ENCODE results near the gene PDE1A. TPM values are rescaled to one million over a fixed set of nuclear protein-coding genes. Genes with fewer than 3 reads are reported as not detected.

PDE1A gene
- total and polyA plus RNA-seq, 4 donors: 1.0 to 11.8 (median 3.6) TPM

DNA sequence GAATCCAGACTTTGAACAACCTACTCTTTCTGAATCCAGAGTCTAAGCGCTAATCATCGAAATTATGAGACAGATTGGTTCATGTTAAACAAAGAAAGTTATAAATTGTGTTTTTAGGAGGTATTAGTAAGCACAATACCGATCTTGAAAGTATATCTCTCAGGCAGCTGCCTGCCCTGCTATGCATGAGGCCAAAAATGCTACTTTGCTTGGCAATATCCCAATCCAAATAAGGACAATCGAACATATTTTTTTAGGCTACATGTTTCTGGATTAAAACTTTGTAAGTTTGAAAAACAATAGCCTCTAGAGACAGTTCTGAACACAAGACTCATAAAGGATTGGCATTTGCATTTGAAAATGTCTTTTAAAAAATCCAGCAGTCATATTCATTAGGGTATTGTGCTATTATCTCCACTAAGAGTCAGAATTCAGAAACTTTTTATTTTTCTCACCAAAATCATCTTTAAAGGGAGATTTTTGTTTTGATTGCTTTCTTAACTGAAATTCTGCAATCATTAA is 167.1 kb downstream of the PDE1A start:
- H3K36me3 ChIP-seq (ENCODE audit: control insufficient read depth in 4 of 4, insufficient read depth in 4 of 4, low read length in 4 of 4): no peaks in the 10 kb centered on the region
- H3K4me1 ChIP-seq (ENCODE audit: control insufficient read depth in 5 of 5, insufficient read depth in 5 of 5, low read length in 5 of 5): no peaks in the 10 kb centered on the region
- H3K4me3 ChIP-seq: no peak overlapping the region
- DNase-seq (no peak), ATAC-seq (ENCODE audit: insufficient read depth, low FRiP score) (no peak)
- no peaks in the 10 kb centered on the region for H3K9me3 ChIP-seq (ENCODE audit: control insufficient read depth in 4 of 4, insufficient read depth in 3 of 4, low read length in 3 of 4)
- H3K27ac ChIP-seq (ENCODE audit: low read depth in 1 of 2, low read length in 1 of 2): no peak overlapping the region
- H3K9ac ChIP-seq (ENCODE audit: insufficient read depth in 1 of 2, low read length in 2 of 2): no peak overlapping the region
- WGBS, 2 donors: 70 to 87% methylated on average over 4 of the region's 4 CpGs
- H3K27me3 ChIP-seq (ENCODE audit: control insufficient read depth in 3 of 3, insufficient read depth in 3 of 3, low read length in 2 of 3): peaks cover 0 to 3% (median 0%) of the 10 kb centered on the region in 3 donors
- TF ChIP-seq, protein P1, sequence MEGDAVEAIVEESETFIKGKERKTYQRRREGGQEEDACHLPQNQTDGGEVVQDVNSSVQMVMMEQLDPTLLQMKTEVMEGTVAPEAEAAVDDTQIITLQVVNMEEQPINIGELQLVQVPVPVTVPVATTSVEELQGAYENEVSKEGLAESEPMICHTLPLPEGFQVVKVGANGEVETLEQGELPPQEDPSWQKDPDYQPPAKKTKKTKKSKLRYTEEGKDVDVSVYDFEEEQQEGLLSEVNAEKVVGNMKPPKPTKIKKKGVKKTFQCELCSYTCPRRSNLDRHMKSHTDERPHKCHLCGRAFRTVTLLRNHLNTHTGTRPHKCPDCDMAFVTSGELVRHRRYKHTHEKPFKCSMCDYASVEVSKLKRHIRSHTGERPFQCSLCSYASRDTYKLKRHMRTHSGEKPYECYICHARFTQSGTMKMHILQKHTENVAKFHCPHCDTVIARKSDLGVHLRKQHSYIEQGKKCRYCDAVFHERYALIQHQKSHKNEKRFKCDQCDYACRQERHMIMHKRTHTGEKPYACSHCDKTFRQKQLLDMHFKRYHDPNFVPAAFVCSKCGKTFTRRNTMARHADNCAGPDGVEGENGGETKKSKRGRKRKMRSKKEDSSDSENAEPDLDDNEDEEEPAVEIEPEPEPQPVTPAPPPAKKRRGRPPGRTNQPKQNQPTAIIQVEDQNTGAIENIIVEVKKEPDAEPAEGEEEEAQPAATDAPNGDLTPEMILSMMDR (IDR thresholded peaks at IDR 0.05; ENCODE audit: control extremely low read depth, extremely low read depth): no peak

- TF ChIP-seq, protein P1 (IDR thresholded peaks at IDR 0.05; ENCODE audit: control extremely low read depth, extremely low read depth): no peak
- no peak for ATAC-seq (ENCODE audit: insufficient read depth, low FRiP score)
Observed at GRCh38 chr2:182252534-182252933, 174.3 kb downstream of the PDE1A start.

GRCh38 chr2:182248898-182249297 is 177.9 kb downstream of the PDE1A start:
- DNase-seq: no peak
- WGBS, 2 donors: 96 to 100% methylated on average over 2 of the region's 2 CpGs
- Histone ChIP-seq H3K36me3 (ENCODE audit: control insufficient read depth in 4 of 4, insufficient read depth in 4 of 4, low read length in 4 of 4) (no peaks in the 10 kb centered on the region), H3K9me3 (ENCODE audit: control insufficient read depth in 4 of 4, insufficient read depth in 3 of 4, low read length in 3 of 4) (peaks cover 0 to 2% (median 0%) of the 10 kb centered on the region in 4 donors), H3K27me3 (ENCODE audit: control insufficient read depth in 3 of 3, insufficient read depth in 3 of 3, low read length in 2 of 3) (no peaks in the 10 kb centered on the region), H3K27ac (ENCODE audit: low read depth in 1 of 2, low read length in 1 of 2) (no peak overlapping the region), H3K4me1 (ENCODE audit: control insufficient read depth in 5 of 5, insufficient read depth in 5 of 5, low read length in 5 of 5) (no peaks in the 10 kb centered on the region), H3K4me3 (no peak overlapping the region), H3K9ac (ENCODE audit: insufficient read depth in 1 of 2, low read length in 2 of 2) (no peak overlapping the region)
- ATAC-seq (ENCODE audit: insufficient read depth, low FRiP score): no peak
- TF ChIP-seq, protein P1 (IDR thresholded peaks at IDR 0.05; ENCODE audit: control extremely low read depth, extremely low read depth): no peak

More at GRCh38 chr2:182252534-182252933, 174.3 kb downstream of the PDE1A start:
- Histone ChIP-seq H3K36me3 (ENCODE audit: control insufficient read depth in 4 of 4, insufficient read depth in 4 of 4, low read length in 4 of 4) (no peaks in the 10 kb centered on the region), H3K4me1 (ENCODE audit: control insufficient read depth in 5 of 5, insufficient read depth in 5 of 5, low read length in 5 of 5) (no peaks in the 10 kb centered on the region), H3K27ac (ENCODE audit: low read depth in 1 of 2, low read length in 1 of 2) (no peak overlapping the region), H3K9me3 (ENCODE audit: control insufficient read depth in 4 of 4, insufficient read depth in 3 of 4, low read length in 3 of 4) (no peaks in the 10 kb centered on the region), H3K4me3 (no peak overlapping the region), H3K27me3 (ENCODE audit: control insufficient read depth in 3 of 3, insufficient read depth in 3 of 3, low read length in 2 of 3) (no peaks in the 10 kb centered on the region), H3K9ac (ENCODE audit: insufficient read depth in 1 of 2, low read length in 2 of 2) (no peak overlapping the region)
- 75 to 88% methylated on average over 2 of the region's 2 CpGs for WGBS, 2 donors
- DNase-seq: no peak

DNA sequence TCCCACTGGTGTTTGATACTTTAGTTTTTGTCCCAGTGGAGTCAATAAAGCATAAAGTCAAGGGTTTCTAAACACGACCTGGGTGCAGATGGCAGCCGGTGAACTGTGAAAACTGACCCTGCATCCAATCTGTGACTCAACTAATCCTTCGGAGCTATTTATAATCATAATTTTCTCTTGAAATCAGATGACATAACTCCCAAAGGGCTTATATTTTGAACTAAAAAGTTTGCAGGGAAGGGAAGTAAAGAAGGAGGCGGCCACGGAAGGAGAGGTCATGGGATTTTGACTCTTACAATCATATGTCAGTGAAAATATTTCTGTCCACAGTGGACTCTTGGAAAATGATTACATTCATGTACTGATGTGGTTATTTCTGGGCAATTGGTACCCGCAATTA is 178.5 kb downstream of the PDE1A start:
- 83 to 91% methylated on average over 6 of the region's 6 CpGs for WGBS, 2 donors
- no peak overlapping the region for H3K27ac ChIP-seq (ENCODE audit: low read depth in 1 of 2, low read length in 1 of 2)
- H3K4me1 ChIP-seq (ENCODE audit: control insufficient read depth in 5 of 5, insufficient read depth in 5 of 5, low read length in 5 of 5): no peaks in the 10 kb centered on the region
- ATAC-seq (ENCODE audit: insufficient read depth, low FRiP score) (no peak), DNase-seq (no peak)
- no peaks in the 10 kb centered on the region for H3K36me3 ChIP-seq (ENCODE audit: control insufficient read depth in 4 of 4, insufficient read depth in 4 of 4, low read length in 4 of 4)
- no peak overlapping the region for H3K4me3 ChIP-seq
- peaks cover 0 to 2% (median 0%) of the 10 kb centered on the region in 4 donors for H3K9me3 ChIP-seq (ENCODE audit: control insufficient read depth in 4 of 4, insufficient read depth in 3 of 4, low read length in 3 of 4)
- no peaks in the 10 kb centered on the region for H3K27me3 ChIP-seq (ENCODE audit: control insufficient read depth in 3 of 3, insufficient read depth in 3 of 3, low read length in 2 of 3)
- TF ChIP-seq, protein P1 (IDR thresholded peaks at IDR 0.05; ENCODE audit: control extremely low read depth, extremely low read depth): no peak
- H3K9ac ChIP-seq (ENCODE audit: insufficient read depth in 1 of 2, low read length in 2 of 2): no peak overlapping the region

Data from lung (tissue), 12 donors.